NCI-H446 treated with DMSO at 0.1 percent for 48 hours (cell line): ENCODE results near the gene CNPPD1.
"Not testable (repeated sequence)": the region's sequence is repeated elsewhere in the genome, so short reads cannot be mapped to it uniquely, and the experiment has no call there.

Experiments
- DNase-seq: peaks from one replicate; lab custom pipeline; 2025; lab: John Stamatoyannopoulos, UW

CNPPD1 gene

DNA sequence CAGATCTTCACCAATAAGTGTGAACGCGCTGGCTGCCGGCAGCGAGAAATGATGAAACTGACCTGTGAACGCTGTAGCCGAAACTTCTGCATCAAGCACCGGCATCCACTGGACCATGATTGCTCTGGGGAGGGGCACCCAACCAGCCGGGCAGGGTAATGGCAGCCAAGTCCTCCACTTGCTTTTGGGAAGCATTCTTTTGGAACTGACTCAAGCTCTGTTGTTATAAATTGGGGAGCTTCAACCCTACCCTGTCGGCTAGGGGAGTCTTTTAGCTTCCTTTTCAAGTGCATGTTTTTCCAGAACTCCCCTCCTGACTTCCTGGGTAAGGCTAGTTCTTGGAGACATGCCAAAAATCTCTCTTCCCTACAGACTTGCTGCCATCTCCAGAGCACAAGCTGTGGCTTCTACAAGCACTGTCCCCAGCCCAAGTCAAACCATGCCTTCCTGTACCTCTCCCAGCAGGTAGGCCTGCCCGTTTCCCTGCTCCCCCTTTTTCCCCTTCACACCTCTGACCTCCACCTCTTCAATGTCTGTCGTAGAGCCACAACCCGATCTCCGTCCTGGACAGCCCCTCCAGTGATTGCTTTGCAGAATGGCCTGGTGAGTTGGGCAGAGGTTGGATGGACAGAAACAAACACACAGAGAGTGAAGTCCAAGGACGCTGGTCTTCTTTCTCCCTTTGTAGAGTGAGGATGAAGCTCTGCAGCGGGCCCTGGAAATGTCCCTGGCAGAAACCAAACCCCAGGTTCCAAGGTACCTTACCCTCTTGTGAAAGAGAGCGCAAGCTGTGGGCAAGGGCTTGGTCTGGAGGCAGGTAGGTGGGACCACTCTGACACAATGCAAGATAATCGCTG is 31.4 kb upstream of the CNPPD1 start:
- DNase-seq, result no peak

DNA sequence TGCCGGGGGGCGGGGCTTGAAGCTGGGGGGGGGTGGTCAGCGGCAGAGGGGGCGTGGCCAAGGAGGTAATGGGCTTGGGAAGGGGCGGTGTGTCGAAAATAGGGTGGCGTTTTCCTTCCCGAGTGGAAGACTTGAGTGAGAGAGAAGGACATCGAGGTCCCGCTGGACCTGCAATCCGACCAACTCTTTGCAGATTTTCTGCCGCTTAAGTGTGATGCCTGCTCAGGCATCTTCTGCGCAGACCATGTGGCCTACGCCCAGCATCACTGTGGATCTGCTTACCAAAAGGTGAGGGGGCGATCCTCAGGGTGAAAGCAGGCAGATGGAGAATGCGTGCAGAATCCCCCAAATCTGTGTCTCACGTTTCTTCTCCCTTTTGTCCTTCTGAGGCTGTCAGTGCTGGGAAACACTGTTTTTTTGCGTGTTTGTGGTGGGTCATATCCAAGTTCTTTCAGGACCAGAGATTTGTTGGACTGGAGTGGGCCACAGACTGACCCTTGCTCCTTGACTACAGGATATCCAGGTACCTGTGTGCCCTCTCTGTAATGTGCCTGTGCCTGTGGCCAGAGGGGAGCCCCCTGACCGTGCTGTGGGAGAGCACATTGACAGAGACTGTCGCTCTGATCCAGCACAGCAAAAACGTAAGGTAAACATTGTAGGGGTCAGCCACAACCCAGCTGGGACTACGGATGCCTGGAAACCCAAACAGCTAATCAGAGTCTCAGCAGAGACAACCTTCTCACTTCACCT is 30.6 kb upstream of the CNPPD1 start:
- no peak for DNase-seq

GRCh38 chr2:219206328-219207133 is 29.8 kb upstream of the CNPPD1 start, which contains the start of gene ZFAND2B:
TSS of gene ZFAND2B (plus strand) at chr2:219206782. CDS start at chr2:219206988, 206 bp downstream.
- peak; percentile 82 for DNase-seq

DNA sequence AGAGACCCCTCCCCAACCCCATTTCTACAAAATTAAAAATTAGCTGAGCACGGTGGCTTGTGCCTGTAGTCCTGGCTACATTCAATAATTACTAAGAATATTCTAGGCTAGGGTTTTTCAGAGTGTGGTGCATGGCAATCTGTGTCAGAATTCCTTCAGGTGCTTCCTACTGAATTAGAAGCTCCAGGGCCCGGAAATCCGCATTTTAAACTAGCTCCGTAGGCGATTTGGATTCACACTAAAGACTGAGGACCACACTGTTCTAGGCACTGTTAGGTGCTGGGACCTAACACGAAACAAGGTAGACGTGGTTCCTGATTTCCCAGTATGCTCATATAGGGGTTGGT is 29.2 kb upstream of the CNPPD1 start:
- no peak for DNase-seq

- DNase-seq, result no peak
Measured at GRCh38 chr2:219205165-219205538, 28.4 kb upstream of the CNPPD1 start.

DNA sequence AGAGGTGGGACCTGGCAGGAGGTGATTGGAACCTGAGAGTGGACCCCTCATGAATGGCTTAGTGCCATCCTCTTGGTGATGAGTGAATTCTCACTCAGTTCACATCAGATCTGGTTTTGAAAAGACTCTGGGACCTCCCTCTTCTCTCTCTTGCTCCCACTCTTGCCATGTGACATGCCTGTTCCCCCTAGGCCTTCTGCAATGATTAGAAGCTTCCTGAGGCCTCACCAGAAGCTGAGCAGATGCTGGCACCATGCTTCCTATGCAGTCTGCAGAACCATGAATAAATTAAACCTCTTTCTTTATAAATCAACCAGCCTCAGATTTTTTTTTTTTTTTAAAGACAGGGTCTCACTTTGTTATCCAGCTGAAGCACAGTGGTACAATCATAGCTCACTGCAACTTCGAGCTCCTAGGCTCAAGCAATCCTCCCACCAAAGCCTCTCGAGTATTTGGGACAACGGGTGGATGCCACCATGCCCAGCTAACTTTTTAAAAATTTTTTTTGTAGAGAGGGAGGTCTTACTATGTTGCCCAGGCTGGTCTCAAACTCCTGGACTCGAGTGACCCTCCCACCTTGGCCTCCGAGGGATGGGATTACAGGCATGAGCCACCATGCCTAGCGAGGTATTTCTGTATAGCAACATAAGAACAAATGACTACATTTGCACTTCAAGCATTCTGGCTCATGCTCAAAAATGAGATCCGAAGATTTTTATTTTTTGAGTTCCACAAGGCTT is 27.9 kb upstream of the CNPPD1 start:
- no peak for DNase-seq

GRCh38 chr2:219201331-219201730 is 24.6 kb upstream of the CNPPD1 start:
- DNase-seq, result not testable (repeated sequence)

- DNase-seq, result not testable (repeated sequence)
Measured at GRCh38 chr2:219200502-219201326, 24.0 kb upstream of the CNPPD1 start.

GRCh38 chr2:219199470-219200211 is 22.9 kb upstream of the CNPPD1 start:
- DNase-seq, result no peak

DNA sequence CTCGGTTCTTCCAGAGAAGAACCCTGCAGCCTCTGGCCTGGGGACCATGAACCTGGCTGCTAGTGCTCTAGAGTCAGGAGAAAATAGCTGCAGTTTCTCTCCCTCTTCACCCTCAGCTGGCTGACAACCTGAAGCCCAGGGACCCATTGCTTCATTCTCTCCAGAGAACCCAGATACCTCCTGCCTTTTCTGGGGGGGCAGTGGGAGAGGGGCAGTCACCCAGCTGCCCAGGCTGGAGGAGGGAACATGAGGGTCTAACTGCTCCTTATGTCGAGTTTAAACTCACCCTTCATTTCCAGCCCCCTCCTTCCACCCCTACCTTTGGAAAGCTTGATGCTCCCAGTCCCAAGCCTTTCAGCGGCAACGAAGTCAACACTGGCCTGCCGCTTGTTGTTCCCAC is 22.2 kb upstream of the CNPPD1 start:
- DNase-seq, result no peak

DNA sequence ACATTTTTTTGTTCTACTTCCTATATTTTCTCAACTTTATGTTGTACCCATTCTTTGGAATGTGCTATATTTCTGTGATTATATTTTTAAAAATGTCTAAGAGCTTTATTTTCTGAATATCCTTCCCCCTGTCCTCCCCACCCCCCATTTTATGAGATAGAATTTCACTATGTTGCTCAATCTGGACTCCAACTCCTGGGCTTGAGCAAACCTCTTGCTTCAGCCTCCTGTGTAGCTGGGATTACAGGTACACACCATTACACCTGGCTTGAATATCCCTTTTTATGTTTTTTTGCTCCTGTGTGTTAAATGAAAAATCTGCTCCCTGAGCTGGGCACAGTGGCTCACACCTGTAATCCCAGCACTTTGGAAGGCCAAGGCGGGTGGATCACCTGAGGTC is 20.7 kb upstream of the CNPPD1 start:
- DNase-seq, result no peak

DNA sequence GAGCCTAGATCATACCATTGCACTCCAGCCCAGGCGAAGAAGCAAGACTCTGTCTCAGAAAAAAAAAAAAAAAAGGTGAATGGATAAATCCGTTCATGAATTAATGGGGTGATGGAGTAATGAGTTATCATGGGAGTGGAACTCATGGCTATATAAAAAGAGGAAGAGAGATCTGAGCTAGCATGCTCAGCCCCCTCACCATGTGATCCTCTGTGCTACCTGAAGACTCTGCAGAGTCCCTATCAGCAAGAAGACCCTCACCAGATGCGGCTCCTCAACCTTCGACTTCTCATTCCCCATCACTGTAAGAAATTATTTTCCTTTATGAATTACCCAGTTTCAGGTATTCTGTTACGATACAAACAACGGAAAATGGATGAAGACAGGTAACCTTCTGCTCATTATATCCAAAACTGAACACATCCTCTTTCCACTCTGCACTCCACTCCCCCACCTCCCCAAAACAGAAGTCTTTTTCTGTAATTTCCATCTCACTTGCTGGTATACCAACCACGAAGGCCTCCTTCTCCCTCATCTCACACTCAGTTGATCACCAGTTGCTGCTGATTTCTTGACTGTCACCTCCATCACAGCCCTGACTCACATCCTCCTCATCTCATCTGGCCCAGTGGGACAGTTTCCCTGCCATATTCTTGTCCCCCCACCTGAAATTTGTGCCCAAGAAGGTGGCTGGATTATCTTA is 10.2 kb upstream of the CNPPD1 start:
- no peak for DNase-seq

DNA sequence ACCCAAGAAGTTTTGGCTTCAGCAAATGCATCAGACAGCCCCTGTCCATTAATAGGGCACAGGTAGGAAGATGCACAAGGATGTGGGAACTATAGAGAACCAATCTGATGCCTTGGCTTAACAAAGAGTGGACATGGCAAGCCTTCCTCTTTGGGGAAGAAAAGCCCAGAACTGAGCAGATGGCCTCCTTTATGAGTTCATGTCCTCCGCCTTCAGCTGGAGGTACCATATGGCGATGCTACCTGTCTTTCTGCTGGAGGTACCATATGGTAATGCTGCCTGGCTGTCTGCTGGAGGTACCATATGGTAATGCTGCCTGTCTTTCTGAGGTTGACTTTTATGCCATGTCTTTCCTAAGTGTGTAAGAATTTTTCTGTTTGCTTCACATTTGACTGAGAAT is 7.4 kb upstream of the CNPPD1 start:
- DNase-seq, result no peak

DNA sequence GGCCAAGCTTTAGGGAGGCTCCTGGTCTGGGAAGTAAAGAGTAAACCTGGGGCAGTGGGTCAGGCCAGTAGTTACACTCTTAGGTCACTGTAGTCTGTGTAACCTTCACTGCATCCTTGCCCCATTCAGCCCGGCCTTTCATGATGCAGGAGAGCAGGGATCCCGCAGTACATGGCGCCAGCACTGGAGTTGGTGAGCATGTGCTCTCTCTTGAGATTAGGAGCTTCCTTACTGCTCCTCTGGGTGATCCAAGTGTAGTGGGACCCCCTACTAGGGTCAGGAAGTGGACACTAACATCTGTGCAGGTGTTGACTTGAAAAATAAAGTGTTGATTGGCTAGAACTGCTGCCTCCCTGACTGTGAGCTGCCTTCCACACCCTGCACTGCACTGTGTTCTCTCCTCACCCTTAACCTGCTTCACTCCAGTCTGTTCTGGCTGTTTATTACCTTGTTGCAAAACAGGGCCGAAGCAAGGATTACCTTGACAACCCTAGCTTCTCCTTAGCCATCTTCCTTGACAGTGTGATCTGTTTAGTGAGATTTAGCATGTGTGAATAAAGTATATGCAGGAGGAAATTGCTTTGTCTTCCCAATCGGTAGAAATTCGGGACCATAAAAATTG is 6.5 kb upstream of the CNPPD1 start:
- DNase-seq, result no peak

GRCh38 chr2:219182331-219183150 is 5.8 kb upstream of the CNPPD1 start:
- DNase-seq, result no peak

GRCh38 chr2:219181531-219181930 is 4.8 kb upstream of the CNPPD1 start:
- no peak for DNase-seq

DNA sequence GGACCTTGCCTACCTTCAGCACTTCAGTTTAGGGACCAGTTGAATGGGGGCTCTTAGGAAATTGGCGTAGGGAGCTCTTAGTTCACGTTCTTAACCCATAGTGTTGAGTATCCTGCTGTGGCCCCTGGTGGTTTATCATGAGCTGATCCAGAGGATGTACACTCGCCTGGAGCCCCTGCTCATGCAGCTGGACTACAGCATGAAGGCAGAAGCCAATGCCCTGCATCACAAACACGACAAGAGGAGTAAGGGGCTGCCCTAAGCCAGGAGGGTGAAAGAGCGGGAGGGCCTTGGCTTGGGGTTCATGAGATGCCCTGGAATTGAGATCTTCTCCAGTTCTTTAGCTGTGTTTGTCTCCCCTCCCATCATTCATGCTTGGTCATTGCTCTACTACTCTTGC is 4.2 kb upstream of the CNPPD1 start:
- no peak for DNase-seq
